ENCODE data around the gene COL26A1.
A peak's percentile ranks its signal among the peaks of the same experiment; 100 is the strongest.
"Not testable (repeated sequence)": the region's sequence is repeated elsewhere in the genome, so short reads cannot be mapped to it uniquely, and the experiment has no call there.

Gene COL26A1

DNA sequence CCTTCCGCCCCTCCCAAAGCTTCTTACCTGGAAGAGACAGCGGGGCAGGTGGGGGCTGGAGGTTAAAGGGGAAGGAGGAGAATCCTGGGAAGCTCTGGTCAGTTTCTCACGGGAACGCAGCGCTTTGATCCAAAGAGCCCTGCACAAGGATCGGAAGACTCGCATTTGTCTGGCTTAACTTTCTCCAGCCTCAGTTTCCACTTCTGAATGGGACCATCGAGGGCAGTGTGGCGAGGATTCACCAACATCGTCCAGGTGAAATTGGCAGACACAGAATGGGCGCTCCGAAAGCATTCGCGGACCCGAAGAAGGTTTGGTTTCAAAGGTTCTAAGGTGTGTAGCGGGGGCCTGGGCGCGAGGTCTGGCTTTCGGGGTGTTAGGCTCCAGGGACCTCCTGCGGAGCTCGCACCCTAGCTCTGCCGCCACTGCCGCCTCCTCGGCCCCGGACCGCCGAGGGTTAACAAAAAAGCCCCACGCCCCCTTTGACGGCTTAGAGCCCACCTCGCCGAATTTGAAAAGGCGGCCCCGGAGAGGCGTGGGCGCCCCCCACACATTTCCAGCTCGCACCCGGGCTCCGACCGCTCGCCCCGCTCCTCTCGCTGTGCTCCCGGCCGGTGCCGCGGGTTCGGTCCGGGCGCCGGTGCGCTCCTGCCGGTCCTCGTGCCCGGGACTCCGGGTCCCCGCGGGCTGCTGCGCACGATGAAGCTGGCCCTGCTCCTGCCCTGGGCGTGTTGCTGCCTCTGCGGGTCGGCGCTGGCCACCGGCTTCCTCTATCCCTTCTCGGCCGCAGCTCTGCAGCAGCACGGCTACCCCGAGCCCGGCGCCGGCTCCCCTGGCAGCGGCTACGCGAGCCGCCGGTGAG is at the start of gene COL26A1:
COL26A1 (plus strand) TSS at position 542 of the 862 bp plus-strand sequence; CDS start at position 700, 158 bp downstream.
- H3K4me1 Mint-ChIP-seq, result peaks cover 20% of the 10 kb centered on the region
- H3K4me3 Mint-ChIP-seq, result no peak within 1 kb of the TSS
- peak; percentile 7 for ATAC-seq
- H3K27me3 Mint-ChIP-seq, result peaks cover 27% of the 10 kb centered on the region
- H3K36me3 Mint-ChIP-seq (ENCODE audit: low read depth), result no peaks in the 10 kb centered on the region
- no peaks in the 10 kb centered on the region for H3K9me3 Mint-ChIP-seq
- peak; percentile 24 for DNase-seq
- no peak within 1 kb of the TSS for H3K27ac Mint-ChIP-seq

DNA sequence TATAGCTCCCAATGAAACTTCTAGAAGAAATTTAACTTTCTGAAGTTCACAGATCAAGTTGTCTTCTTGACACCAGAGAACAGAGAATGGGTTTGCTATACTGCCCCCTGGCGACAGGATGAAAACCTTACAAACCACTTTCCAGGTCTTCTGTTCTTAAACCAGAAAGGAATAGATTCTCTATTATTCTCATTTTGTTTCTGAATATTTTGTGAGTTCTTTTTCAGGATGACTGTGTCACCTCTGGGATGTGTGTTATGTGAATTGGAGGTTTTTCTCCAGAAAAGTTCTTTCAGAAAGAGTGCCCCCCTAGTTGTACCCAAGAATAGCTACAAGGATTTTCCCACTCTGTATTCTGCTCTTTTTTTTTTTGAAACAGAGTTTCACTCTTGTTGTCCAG is 47.3 kb upstream of the COL26A1 start:
- H3K27ac Mint-ChIP-seq, result no peak overlapping the region
- ATAC-seq, result no peak
- DNase-seq, result peak; percentile 63
- peaks cover 31% of the 10 kb centered on the region for H3K36me3 Mint-ChIP-seq (ENCODE audit: low read depth)
- no peaks in the 10 kb centered on the region for H3K4me1 Mint-ChIP-seq
- H3K9me3 Mint-ChIP-seq, result peaks cover 3% of the 10 kb centered on the region
- peaks cover 5% of the 10 kb centered on the region for H3K27me3 Mint-ChIP-seq
- H3K4me3 Mint-ChIP-seq, result no peak overlapping the region

DNA sequence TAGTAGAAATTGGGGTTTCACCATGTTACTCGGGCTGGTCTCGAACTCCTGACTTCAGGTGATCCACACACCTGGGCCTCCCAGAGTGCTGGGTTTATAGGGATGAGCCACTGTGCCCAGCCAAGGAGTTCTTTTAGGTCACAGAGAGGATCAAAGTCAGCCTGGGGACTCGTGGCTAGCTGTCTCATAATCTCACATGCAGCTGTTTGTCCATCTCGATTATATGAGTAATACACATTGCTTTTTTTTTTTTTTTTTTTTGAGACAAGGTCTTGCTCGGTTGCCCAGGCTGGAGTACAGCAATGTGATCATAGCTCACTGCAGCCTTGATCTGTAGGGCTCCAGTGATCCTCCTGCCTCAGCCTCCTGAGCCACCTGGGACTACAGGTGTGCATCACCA is 43.3 kb upstream of the COL26A1 start:
- no peak overlapping the region for H3K27ac Mint-ChIP-seq
- H3K9me3 Mint-ChIP-seq, result no peaks in the 10 kb centered on the region
- H3K4me1 Mint-ChIP-seq, result peaks cover 11% of the 10 kb centered on the region
- DNase-seq, result no peak
- no peak overlapping the region for H3K4me3 Mint-ChIP-seq
- no peaks in the 10 kb centered on the region for H3K27me3 Mint-ChIP-seq
- peaks cover 14% of the 10 kb centered on the region for H3K36me3 Mint-ChIP-seq (ENCODE audit: low read depth)
- ATAC-seq, result no peak

DNA sequence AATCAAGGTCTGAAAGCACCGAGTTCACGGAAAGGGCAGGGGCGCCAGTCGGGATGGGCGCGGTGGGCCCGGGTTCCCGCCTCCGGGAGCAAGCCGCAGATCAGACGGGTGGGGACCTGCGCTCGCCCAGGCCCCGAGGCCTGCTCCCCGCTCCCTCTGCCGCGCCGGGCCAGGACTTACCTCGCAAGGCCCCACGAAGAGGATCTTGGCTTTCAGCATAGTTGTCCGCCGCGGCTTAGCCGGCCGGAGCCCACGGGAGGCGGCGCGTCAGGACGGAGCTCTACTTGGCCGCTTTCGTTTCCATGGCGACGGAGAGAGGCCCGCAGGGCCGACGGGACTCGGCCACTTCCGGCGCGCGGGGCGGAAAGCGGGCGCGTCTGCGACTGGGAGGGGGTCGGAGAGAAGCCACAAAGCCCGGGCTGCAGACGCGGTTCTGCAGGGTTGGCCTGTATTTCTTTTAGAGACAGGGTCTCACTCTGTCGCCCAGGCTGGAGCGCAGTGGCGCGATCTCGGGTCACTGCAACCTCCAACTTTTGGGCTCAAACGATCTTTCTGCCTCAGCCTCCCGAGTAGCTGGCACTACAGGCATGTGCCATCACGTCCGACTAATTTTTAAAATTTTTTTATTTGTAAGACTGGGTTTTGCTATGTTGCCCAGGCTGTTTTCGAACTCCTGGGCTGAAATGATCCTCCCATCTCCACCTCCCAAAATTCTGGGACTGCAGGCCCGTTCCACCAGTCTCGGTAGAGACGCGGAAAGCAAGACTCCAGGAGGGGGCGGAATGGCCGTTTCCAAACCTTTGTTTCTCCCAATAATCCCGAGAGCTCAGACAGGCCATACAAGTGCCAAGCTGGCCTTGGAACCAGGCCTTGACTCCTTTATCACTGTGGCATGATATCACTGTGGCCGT is 40.9 kb upstream of the COL26A1 start, which contains the start of gene IFT22:
IFT22 (minus strand) TSS at position 322 of the 911 bp plus-strand sequence; CDS start at position 219, 103 bp downstream.
- H3K27me3 Mint-ChIP-seq, result no peaks in the 10 kb centered on the region
- ATAC-seq, result peak; percentile 93

DNA sequence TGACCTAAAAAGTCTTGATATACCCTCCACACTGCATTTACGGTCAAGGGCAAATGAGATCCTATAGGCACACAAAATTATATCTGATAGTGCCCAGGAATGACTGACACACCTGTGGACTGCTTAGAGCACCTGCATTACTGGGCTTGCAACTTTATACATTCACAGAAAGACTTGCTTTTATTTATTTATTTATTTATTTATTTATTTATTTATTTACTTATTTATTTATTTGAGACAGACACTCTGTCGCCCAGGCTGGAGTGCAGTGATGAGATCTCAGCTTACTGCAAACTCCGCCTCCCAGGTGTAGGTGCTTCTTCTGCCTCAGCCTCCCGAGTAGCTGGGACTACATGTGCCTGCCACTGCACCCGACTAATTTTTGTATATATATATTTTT is 34.5 kb upstream of the COL26A1 start:
- Mint-ChIP-seq H3K9me3 (no peaks in the 10 kb centered on the region), H3K4me3 (no peak overlapping the region), H3K27ac (no peak overlapping the region), H3K27me3 (peaks cover 3% of the 10 kb centered on the region), H3K36me3 (ENCODE audit: low read depth) (no peaks in the 10 kb centered on the region), H3K4me1 (no peaks in the 10 kb centered on the region)
- ATAC-seq (no peak), DNase-seq (no peak)

More for the DNA sequence above, 40.9 kb upstream of the COL26A1 start, which contains the start of gene IFT22:
- peaks cover 11% of the 10 kb centered on the region for H3K4me1 Mint-ChIP-seq
- H3K4me3 Mint-ChIP-seq, result peak within 1 kb of the TSS; percentile 84
- DNase-seq, result peak; percentile 91
- no peaks in the 10 kb centered on the region for H3K36me3 Mint-ChIP-seq (ENCODE audit: low read depth)
- H3K9me3 Mint-ChIP-seq, result no peaks in the 10 kb centered on the region
- H3K27ac Mint-ChIP-seq, result peak within 1 kb of the TSS; percentile 78

DNA sequence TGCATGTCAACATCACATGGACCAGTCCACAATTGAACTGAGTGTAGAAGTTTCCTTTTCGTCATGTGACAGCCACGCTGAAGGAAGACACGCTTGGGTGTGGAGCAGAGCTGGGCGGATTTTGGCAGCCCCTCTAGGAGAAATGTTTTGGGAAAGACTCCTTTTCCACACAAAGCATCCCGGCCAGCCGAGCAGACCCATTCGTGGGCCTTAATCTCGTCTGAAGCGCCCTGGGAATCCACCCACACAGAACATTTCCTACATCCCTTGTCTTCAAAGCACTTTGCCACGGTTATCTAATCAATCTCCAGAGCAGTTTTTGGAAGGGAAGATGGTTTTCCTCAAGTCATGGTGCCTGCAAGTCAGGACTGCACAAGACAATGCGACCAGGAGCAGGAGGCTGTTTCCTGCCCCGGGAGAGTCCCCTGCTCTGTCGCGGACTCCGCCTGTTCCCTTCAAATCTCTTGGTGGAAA is 32.6 kb upstream of the COL26A1 start:
- Mint-ChIP-seq H3K36me3 (ENCODE audit: low read depth) (no peaks in the 10 kb centered on the region), H3K9me3 (no peaks in the 10 kb centered on the region), H3K4me1 (no peaks in the 10 kb centered on the region), H3K4me3 (no peak overlapping the region), H3K27ac (no peak overlapping the region), H3K27me3 (peaks cover 3% of the 10 kb centered on the region)
- ATAC-seq (no peak), DNase-seq (no peak)

GRCh38 chr7:101332026-101332425 is 30.6 kb upstream of the COL26A1 start:
- H3K27ac Mint-ChIP-seq, result no peak overlapping the region
- no peaks in the 10 kb centered on the region for H3K36me3 Mint-ChIP-seq (ENCODE audit: low read depth)
- no peak for DNase-seq
- no peak overlapping the region for H3K4me3 Mint-ChIP-seq
- no peaks in the 10 kb centered on the region for H3K9me3 Mint-ChIP-seq
- no peak for ATAC-seq
- H3K27me3 Mint-ChIP-seq, result peaks cover 3% of the 10 kb centered on the region
- H3K4me1 Mint-ChIP-seq, result no peaks in the 10 kb centered on the region

DNA sequence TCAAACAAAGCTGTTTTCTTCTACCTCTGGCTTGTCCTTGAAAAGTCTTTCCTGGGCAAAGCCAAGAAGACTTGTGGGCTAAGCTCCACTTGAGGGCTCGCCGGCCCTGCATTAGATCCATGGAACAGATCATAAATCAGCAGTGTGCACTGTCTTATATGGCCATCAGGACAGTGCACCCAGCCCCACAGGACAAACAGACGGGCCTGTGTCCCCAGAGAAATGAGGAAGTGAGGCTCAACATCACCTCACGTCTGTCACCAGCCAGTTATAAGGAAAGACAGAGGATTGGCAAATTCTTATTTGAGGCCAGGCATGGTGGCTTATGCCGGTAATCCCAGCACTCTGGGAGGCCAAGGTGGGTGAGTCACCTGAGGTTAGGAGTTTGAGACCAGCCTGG is 28.8 kb upstream of the COL26A1 start:
- no peak overlapping the region for H3K4me3 Mint-ChIP-seq
- ATAC-seq (no peak), DNase-seq (no peak)
- H3K9me3 Mint-ChIP-seq, result no peaks in the 10 kb centered on the region
- H3K4me1 Mint-ChIP-seq, result no peaks in the 10 kb centered on the region
- no peak overlapping the region for H3K27ac Mint-ChIP-seq
- peaks cover 3% of the 10 kb centered on the region for H3K27me3 Mint-ChIP-seq
- H3K36me3 Mint-ChIP-seq (ENCODE audit: low read depth), result no peaks in the 10 kb centered on the region

DNA sequence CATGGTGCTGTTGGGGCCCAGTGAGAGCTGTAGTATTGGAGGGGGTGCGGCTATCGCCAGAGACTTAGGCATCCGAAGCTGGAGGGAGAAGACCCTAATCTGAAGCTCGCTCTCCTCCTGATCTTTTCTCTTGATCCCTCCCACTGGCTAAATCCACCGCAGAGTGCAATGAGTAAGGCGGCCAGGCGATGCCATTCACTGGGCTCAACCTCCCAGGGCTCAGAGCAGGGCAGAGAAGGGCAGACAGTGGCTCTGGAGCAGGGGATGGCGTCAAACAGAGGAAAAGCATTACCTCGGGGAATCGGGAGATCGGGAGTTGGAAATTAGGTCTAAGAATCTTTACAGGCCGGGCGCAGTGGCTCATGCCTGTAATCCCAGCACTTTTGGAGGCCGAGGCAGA is 22.3 kb upstream of the COL26A1 start:
- H3K27me3 Mint-ChIP-seq, result peaks cover 2% of the 10 kb centered on the region
- H3K4me3 Mint-ChIP-seq, result no peak overlapping the region
- H3K9me3 Mint-ChIP-seq, result no peaks in the 10 kb centered on the region
- DNase-seq, result no peak
- no peaks in the 10 kb centered on the region for H3K4me1 Mint-ChIP-seq
- no peak overlapping the region for H3K27ac Mint-ChIP-seq
- H3K36me3 Mint-ChIP-seq (ENCODE audit: low read depth), result no peaks in the 10 kb centered on the region
- ATAC-seq, result no peak

- H3K27me3 Mint-ChIP-seq, result peaks cover 2% of the 10 kb centered on the region
- no peaks in the 10 kb centered on the region for H3K36me3 Mint-ChIP-seq (ENCODE audit: low read depth)
- no peak for ATAC-seq
- H3K9me3 Mint-ChIP-seq, result no peaks in the 10 kb centered on the region
- no peak overlapping the region for H3K27ac Mint-ChIP-seq
- H3K4me1 Mint-ChIP-seq, result no peaks in the 10 kb centered on the region
- no peak for DNase-seq
- H3K4me3 Mint-ChIP-seq, result no peak overlapping the region
Measured at GRCh38 chr7:101342892-101343291, 19.8 kb upstream of the COL26A1 start.

- DNase-seq (no peak), ATAC-seq (no peak)
- Mint-ChIP-seq H3K36me3 (ENCODE audit: low read depth) (no peaks in the 10 kb centered on the region), H3K4me1 (peaks cover 4% of the 10 kb centered on the region), H3K27me3 (peaks cover 2% of the 10 kb centered on the region), H3K27ac (no peak overlapping the region), H3K9me3 (no peaks in the 10 kb centered on the region), H3K4me3 (no peak overlapping the region)
Measured at GRCh38 chr7:101347477-101347876, 15.2 kb upstream of the COL26A1 start.

- not testable (repeated sequence) for DNase-seq, H3K9me3 Mint-ChIP-seq, H3K4me3 Mint-ChIP-seq
Measured at GRCh38 chr7:101348456-101349067, 14.1 kb upstream of the COL26A1 start.

DNA sequence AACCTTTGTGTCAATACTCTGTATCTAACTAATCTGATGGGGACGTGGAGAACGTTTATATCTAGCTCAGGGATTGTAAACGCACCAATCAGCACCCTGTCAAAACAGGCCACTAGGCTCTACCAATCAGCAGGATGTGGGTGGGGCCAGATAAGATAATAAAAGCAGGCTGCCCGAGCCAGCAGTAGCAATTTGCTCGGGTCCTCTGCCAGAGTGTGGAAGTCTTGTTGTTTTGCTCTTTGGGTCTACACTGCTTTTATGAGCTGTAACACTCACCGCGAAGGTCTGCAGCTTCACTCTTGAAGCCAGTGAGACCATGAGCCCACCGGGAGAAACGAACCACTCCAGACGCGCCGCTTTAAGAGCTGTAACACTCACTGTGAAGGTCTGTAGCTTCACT is 13.4 kb upstream of the COL26A1 start:
- not testable (repeated sequence) for ATAC-seq; DNase-seq; H3K4me1 Mint-ChIP-seq; H3K9me3 Mint-ChIP-seq; H3K36me3 Mint-ChIP-seq (ENCODE audit: low read depth); H3K27ac Mint-ChIP-seq; H3K27me3 Mint-ChIP-seq; H3K4me3 Mint-ChIP-seq

More at GRCh38 chr7:101348456-101349067, 14.1 kb upstream of the COL26A1 start:
- H3K27me3 Mint-ChIP-seq; H3K4me1 Mint-ChIP-seq; ATAC-seq; H3K27ac Mint-ChIP-seq; H3K36me3 Mint-ChIP-seq (ENCODE audit: low read depth): not testable (repeated sequence)

- no peaks in the 10 kb centered on the region for H3K36me3 Mint-ChIP-seq (ENCODE audit: low read depth)
- DNase-seq, result no peak
- H3K4me1 Mint-ChIP-seq, result peaks cover 7% of the 10 kb centered on the region
- H3K27me3 Mint-ChIP-seq, result peaks cover 9% of the 10 kb centered on the region
- ATAC-seq, result no peak
- no peak overlapping the region for H3K27ac Mint-ChIP-seq
- H3K9me3 Mint-ChIP-seq, result no peaks in the 10 kb centered on the region
- H3K4me3 Mint-ChIP-seq, result no peak overlapping the region
Measured at GRCh38 chr7:101352920-101353308, 9.8 kb upstream of the COL26A1 start.

Data from activated naive CD8-positive, alpha-beta T cell treated with anti-CD3 and anti-CD28 coated beads, Interleukin-2, amount 50 U/mL, for 24 hours (primary cell).